Mucosa of descending colon (tissue), 3 donors: ENCODE results near the gene KIAA2012. TPM values are rescaled to one million over a fixed set of nuclear protein-coding genes. Genes with fewer than 3 reads are reported as not detected.

Source experiments
- ATAC-seq: fragments of 200-7000 bp; cut with Tn5 transposase; one replicate; pipeline ENCODE4 v1.9.1; 2020; ENCODE audit warnings: mild to moderate bottlenecking, moderate library complexity
- DNase-seq, 3 donors: peaks; one replicate each; pipeline ENCODE4 v3.0.0-alpha.2; 2020
- H3K36me3 ChIP-seq: fragments of 200-600 bp; one replicate; pipeline ENCODE4 v1.8.0; 2021; ENCODE audit warnings: low read depth, mild to moderate bottlenecking
- H3K4me1 ChIP-seq: fragments of 200-600 bp; one replicate; pipeline ENCODE4 v1.8.0; 2021; ENCODE audit warnings: low read depth, mild to moderate bottlenecking
- H3K4me3 ChIP-seq: fragments of 200-600 bp; one replicate; pipeline ENCODE4 v1.8.0; 2021; ENCODE audit warnings: mild to moderate bottlenecking
- H3K9me3 ChIP-seq: fragments of 200-600 bp; one replicate; pipeline ENCODE4 v1.8.0; 2021; ENCODE audit warnings: mild to moderate bottlenecking
- CTCF ChIP-seq: fragments of 200-600 bp; IDR thresholded peaks from one replicate; pipeline ENCODE4 v1.8.0; 2022; ENCODE audit warnings: antibody characterized with exemption, mild to moderate bottlenecking
- intact Hi-C, 2 donors: fragments of 100-400 bp; cut with DNase I in 1 of 2; cut with micrococcal nuclease in 1 of 2; formaldehyde crosslinking; loops; one replicate each; pipeline versions ENCODE4 v1.11.0 to v1.11.1; 2022; cut with DNase I, micrococcal nuclease
- total RNA-seq, 3 donors: library from RNA; stranded (reverse); fragmentation: NEBNext Ultra II Directional in 2 of 3; extraction: Animal tissue kit (Norgen Biotek cat#: 25700) in 2 of 3; gene quantifications; one replicate each; pipeline versions ENCODE4 v1.2.1 to v1.2.4, GENCODE V29; 2021 to 2023
- donor health status: DM: no; HTN: no; CAD: no; lungs with moderate emphysema.
- donor health status: DM: no; HTN: no; CAD: no.
- donor health status: DM: no; HTN: yes; CAD: no.

The KIAA2012 gene
- total RNA-seq, 3 donors from 2014 or later = 0.13 to 0.14 TPM; not detected in 1

- ATAC-seq (peak; percentile 19), DNase-seq (no peak)
- Histone ChIP-seq H3K36me3 (no peaks in the 10 kb centered on the region), H3K4me3 (no peak overlapping the region), H3K9me3 (no peaks in the 10 kb centered on the region), H3K4me1 (peaks cover 6% of the 10 kb centered on the region)
- intact Hi-C loops = loop anchor here in 1 of 2 donors (10.0 kb wide), 1 partner anchor 392 kb away; no protein-coding TSS in a partner anchor
- TF ChIP-seq CTCF = no peak
Measured at GRCh38 chr2:202186641-202187202, 113.7 kb downstream of the KIAA2012 start.

GRCh38 chr2:202187570-202187969, 114.5 kb downstream of the KIAA2012 start:
- Histone ChIP-seq H3K4me3 (no peak overlapping the region), H3K4me1 (peaks cover 6% of the 10 kb centered on the region), H3K36me3 (no peaks in the 10 kb centered on the region), H3K9me3 (no peaks in the 10 kb centered on the region)
- intact Hi-C loops = loop anchor here in 1 of 2 donors (10.0 kb wide), 1 partner anchor 393 kb away; no protein-coding TSS in a partner anchor
- ATAC-seq (peak; percentile 89), DNase-seq (no peak)
- TF ChIP-seq CTCF = no peak

GRCh38 chr2:202193305-202193704, 120.2 kb downstream of the KIAA2012 start:
- Histone ChIP-seq H3K4me1 (no peaks in the 10 kb centered on the region), H3K36me3 (no peaks in the 10 kb centered on the region), H3K9me3 (no peaks in the 10 kb centered on the region), H3K4me3 (no peak overlapping the region)
- intact Hi-C loops = no loop called here
- TF ChIP-seq CTCF = no peak
- ATAC-seq = no peak
- no peak for DNase-seq

- Histone ChIP-seq H3K4me3 (no peak overlapping the region), H3K9me3 (no peaks in the 10 kb centered on the region), H3K4me1 (no peaks in the 10 kb centered on the region), H3K36me3 (no peaks in the 10 kb centered on the region)
- no peak for DNase-seq
- intact Hi-C loops = no loop called here
- no peak for TF ChIP-seq CTCF
- no peak for ATAC-seq
Measured at GRCh38 chr2:202193881-202194353, 120.9 kb downstream of the KIAA2012 start.

- no peak for DNase-seq
- intact Hi-C loops = no loop called here
- ATAC-seq = no peak
- Histone ChIP-seq H3K4me3 (no peak overlapping the region), H3K4me1 (no peaks in the 10 kb centered on the region), H3K9me3 (no peaks in the 10 kb centered on the region), H3K36me3 (no peaks in the 10 kb centered on the region)
- no peak for TF ChIP-seq CTCF
Measured at GRCh38 chr2:202194418-202194817, 121.4 kb downstream of the KIAA2012 start.
